ENCODE data around the gene NDUFA13. TPM values are rescaled to one million over a fixed set of nuclear protein-coding genes. Genes with fewer than 3 reads are reported as not detected.

NDUFA13 gene
- total RNA-seq, 1 experiment from 2014 or later, result 202 TPM

- DNase-seq (ENCODE audit: low spot score), result no peak
Observed at GRCh38 chr19:19568802-19569756, 53.1 kb downstream of the NDUFA13 start.

DNA sequence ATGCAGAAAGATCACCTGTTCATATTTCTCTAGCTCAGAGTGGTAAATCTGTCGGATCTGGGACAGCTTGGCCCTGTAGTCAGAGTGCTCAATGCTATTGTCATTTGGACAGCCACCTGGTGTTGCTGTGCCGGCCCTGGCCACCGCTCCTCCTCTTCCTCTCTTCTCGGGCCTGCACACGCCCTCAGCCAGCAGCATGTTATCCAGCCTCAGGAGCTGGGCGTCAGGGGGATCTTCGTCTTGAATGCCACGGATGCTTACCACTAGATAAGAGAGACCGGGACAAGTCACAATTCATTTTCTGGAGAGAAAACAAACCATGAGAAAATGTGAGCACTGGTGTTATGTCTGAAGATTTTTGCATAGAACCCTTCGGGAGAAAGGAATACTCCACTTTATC, 54.5 kb downstream of the NDUFA13 start:
- DNase-seq (ENCODE audit: low spot score), result no peak

DNA sequence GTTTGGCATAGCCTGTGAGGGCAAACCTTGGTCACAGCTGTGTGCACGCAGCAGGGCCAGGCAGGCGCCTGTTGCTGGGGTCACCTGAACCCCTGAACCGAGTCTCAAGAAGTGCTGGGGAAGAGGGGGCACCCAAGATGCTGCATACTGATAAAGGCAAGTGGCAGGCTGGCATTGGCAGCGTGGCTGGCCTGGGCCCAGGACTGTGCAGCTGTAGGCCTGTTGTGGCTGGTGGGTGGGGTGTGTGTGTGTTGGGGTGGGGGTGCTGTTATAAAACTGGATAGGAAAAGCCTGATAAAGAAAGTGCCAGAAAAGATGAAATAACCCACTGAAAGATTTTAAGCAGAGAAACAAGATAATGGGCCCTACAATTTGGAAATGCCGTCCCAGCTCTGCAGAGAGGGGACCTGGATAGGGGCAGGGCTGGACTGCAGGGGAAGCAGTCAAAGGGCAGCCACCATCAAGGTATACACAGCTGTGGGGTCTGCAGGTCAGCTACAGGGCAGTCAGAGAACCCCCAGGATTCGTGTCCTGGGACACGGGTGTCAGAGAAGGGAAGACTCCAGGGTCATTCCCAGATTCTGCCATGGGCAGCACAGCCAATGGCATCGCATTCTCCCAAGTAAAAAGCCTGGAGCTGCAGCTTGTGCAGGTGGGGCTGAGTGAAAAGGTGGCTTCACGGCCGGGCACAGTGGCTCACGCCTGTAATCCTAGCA, 55.2 kb downstream of the NDUFA13 start:
- DNase-seq (ENCODE audit: low spot score), result no peak

GRCh38 chr19:19575411-19575810, 59.4 kb downstream of the NDUFA13 start:
- no peak for DNase-seq (ENCODE audit: low spot score)

Other genes with a start within 250 kb of the NDUFA13 start
- not detected in 2 replicates for gene TM6SF2, start 242.9 kb upstream of the NDUFA13 start, total RNA-seq (2014; rRNA removed; shearing (Covaris generic))
- gene SUGP1, start 195.7 kb upstream of the NDUFA13 start, total RNA-seq (2014; rRNA removed; shearing (Covaris generic)), result 27.8 and 35.2 TPM in 2 replicates
- 32.2 and 34.7 TPM in 2 replicates for gene MAU2, start 195.4 kb upstream of the NDUFA13 start, total RNA-seq (2014; rRNA removed; shearing (Covaris generic))
- 85.8 and 96.7 TPM in 2 replicates for gene GATAD2A, start 110.5 kb upstream of the NDUFA13 start, total RNA-seq (2014; rRNA removed; shearing (Covaris generic))
- 1.3 and 1.5 TPM in 2 replicates for gene TSSK6, start 677 bp upstream of the NDUFA13 start, total RNA-seq (2014; rRNA removed; shearing (Covaris generic))
- gene YJEFN3, start 12.7 kb downstream of the NDUFA13 start, total RNA-seq (2014; rRNA removed; shearing (Covaris generic)), result 1.0 and 1.9 TPM in 2 replicates
- gene CILP2, start 22.0 kb downstream of the NDUFA13 start, total RNA-seq (2014; rRNA removed; shearing (Covaris generic)), result 0.31 TPM in 1 of 2 replicates, not detected in the other
- gene PBX4, start 102.5 kb downstream of the NDUFA13 start, total RNA-seq (2014; rRNA removed; shearing (Covaris generic)), result 2.5 and 3.3 TPM in 2 replicates
- gene LPAR2, start 112.0 kb downstream of the NDUFA13 start, total RNA-seq (2014; rRNA removed; shearing (Covaris generic)), result 14.1 and 16.2 TPM in 2 replicates
- gene GMIP, start 127.4 kb downstream of the NDUFA13 start, total RNA-seq (2014; rRNA removed; shearing (Covaris generic)), result 15.9 and 19.3 TPM in 2 replicates
- gene ATP13A1, start 147.5 kb downstream of the NDUFA13 start, total RNA-seq (2014; rRNA removed; shearing (Covaris generic)), result 38.8 and 42.0 TPM in 2 replicates
- gene ZNF101, start 152.6 kb downstream of the NDUFA13 start, total RNA-seq (2014; rRNA removed; shearing (Covaris generic)), result 2.0 and 4.6 TPM in 2 replicates
- 0.26 and 0.38 TPM in 2 replicates for gene ZNF14, start 216.9 kb downstream of the NDUFA13 start, total RNA-seq (2014; rRNA removed; shearing (Covaris generic))